ENCODE measurements around the gene CCDC142.

Gene CCDC142

GRCh38 chr2:74426181-74426758 lies 56.5 kb downstream of the CCDC142 start:
- H3K4me3 ChIP-seq (replicated peaks in 1 of 2; ENCODE audit: low read depth in 2 of 2, low read length in 2 of 2): no peak overlapping the region
- no peak for TF ChIP-seq CTCF (IDR thresholded peaks at IDR 0.05; ENCODE audit: low read depth, low read length)
- no peak for DNase-seq (ENCODE audit: low read depth in 2 of 2)

GRCh38 chr2:74425523-74425922 lies 57.3 kb downstream of the CCDC142 start:
- TF ChIP-seq CTCF (IDR thresholded peaks at IDR 0.05; ENCODE audit: low read depth, low read length): no peak
- DNase-seq (ENCODE audit: low read depth in 2 of 2): no peak
- no peak overlapping the region for H3K4me3 ChIP-seq (replicated peaks in 1 of 2; ENCODE audit: low read depth in 2 of 2, low read length in 2 of 2)

- H3K4me3 ChIP-seq (replicated peaks in 1 of 2; ENCODE audit: low read depth in 2 of 2, low read length in 2 of 2): no peak overlapping the region
- TF ChIP-seq CTCF (IDR thresholded peaks at IDR 0.05; ENCODE audit: low read depth, low read length): no peak
- no peak for DNase-seq (ENCODE audit: low read depth in 2 of 2)
These were observed 57.8 kb downstream of the CCDC142 start for GRCh38 chr2:74424995-74425406.

GRCh38 chr2:74424139-74424992 lies 58.4 kb downstream of the CCDC142 start:
- no peak for TF ChIP-seq CTCF (IDR thresholded peaks at IDR 0.05; ENCODE audit: low read depth, low read length)
- no peak for DNase-seq (ENCODE audit: low read depth in 2 of 2)
- H3K4me3 ChIP-seq (replicated peaks in 1 of 2; ENCODE audit: low read depth in 2 of 2, low read length in 2 of 2): no peak overlapping the region

Data from cardiac fibroblast (primary cell).